Calu3 (cell line): Measurements from ENCODE around the gene NPBWR2. TPM values are rescaled to one million over a fixed set of nuclear protein-coding genes. Genes with fewer than 3 reads are reported as not detected.

Source experiments
- BruUV-seq: library from RNA; stranded (reverse); fragments of 400-500 nt; replicated peaks from 2 replicates; lab custom pipeline; 2021; lab: Mats Ljungman, UMichigan
- CTCF ChIA-PET: fragments of 300-600 bp; sonication (Branson Sonifier 250); formaldehyde crosslinking; loops from one replicate; lab custom pipeline; 2022; ENCODE audit warnings: antibody characterized with exemption; lab: Charles Lee
- DNase-seq: peaks from one replicate; pipeline ENCODE4 v3.0.0; 2022
- H3K27ac Mint-ChIP-seq: one replicate; pipeline ENCODE4 v1.8.0; 2022; ENCODE audit warnings: mixed read lengths; ENCODE audit not compliant: unreplicated experiment
- H3K27me3 Mint-ChIP-seq: one replicate; pipeline ENCODE4 v1.8.0; 2022; ENCODE audit warnings: mixed read lengths; ENCODE audit not compliant: unreplicated experiment
- H3K36me3 Mint-ChIP-seq: one replicate; pipeline ENCODE4 v1.8.0; 2022; ENCODE audit warnings: mild to moderate bottlenecking, moderate library complexity, mixed read lengths; ENCODE audit not compliant: insufficient read depth, unreplicated experiment
- H3K4me1 Mint-ChIP-seq: one replicate; pipeline ENCODE4 v1.8.0; 2022; ENCODE audit warnings: mild to moderate bottlenecking, low read depth, mixed read lengths; ENCODE audit not compliant: unreplicated experiment
- H3K4me3 Mint-ChIP-seq: one replicate; pipeline ENCODE4 v1.8.0; 2022; ENCODE audit warnings: mild to moderate bottlenecking, low read depth, moderate library complexity, mixed read lengths; ENCODE audit not compliant: unreplicated experiment
- H3K9me3 Mint-ChIP-seq: one replicate; pipeline ENCODE4 v1.8.0; 2022; ENCODE audit warnings: low read depth, mixed read lengths; ENCODE audit not compliant: unreplicated experiment
- intact Hi-C: fragments of 100-400 bp; cut with micrococcal nuclease; formaldehyde crosslinking; loops from one replicate; pipeline ENCODE4 v1.10.0; 2022; ENCODE audit not compliant: unreplicated experiment
- total RNA-seq: library from RNA; stranded (reverse); gene quantifications from 2 replicates; pipeline ENCODE4 v1.2.3, GENCODE V29; 2022
- TF ChIP-seq, protein P1 (sequence below): fragments of 200-600 bp; IDR thresholded peaks from one replicate; pipeline ENCODE4 v1.8.0; 2022; ENCODE audit warnings: antibody characterized with exemption; ENCODE audit not compliant: unreplicated experiment

The NPBWR2 gene
- total RNA-seq, 1 experiment from 2014 or later: not detected

DNA sequence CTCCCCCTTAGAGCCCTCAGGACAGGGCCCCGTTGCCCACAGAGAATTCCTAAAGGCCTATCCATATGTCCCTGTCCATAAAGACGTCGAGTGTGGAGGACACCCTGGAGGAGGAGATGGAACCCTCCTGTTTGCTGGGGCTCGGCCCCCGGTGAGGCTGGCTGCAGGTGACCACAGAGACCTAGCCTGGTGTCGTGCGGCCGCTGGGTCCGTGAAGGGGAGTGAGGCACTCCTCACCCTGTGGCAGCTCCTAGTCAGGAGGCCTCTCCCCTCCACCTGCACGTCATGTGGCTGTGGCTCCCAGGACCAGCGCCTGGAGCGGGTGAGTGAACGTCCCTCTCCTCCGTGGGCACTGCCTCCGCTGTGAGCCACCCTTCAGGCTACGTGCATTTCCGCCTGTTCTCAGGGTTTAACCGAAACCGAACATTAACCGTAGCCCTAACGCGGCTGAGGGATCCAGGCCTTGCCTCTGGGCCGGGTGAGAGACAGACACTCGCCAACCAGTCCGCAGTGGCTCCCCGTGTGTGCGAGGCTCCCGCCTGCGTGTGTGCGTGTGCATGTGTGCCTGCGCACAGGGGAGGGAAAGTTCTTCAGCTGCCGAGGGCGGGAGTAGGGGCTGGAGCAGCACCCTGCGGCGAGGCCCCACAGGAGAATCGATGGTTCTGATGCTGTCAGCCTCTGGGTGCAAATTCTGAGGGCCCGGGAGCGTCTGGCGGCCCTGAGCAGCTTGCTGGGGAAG is 50.3 kb downstream of the NPBWR2 start:
- CTCF ChIA-PET: interaction anchor here (0.6 to 2.7 kb wide), 3 partner anchors 18 to 487 kb away, joined by 3 to 13 read pairs (median 7); partner anchors contain the start of gene PRPF6
- H3K27me3 Mint-ChIP-seq: peaks cover 40% of the 10 kb centered on the region
- H3K27ac Mint-ChIP-seq: no peak overlapping the region
- H3K9me3 Mint-ChIP-seq: no peaks in the 10 kb centered on the region
- H3K4me3 Mint-ChIP-seq: no peak overlapping the region
- BruUV-seq: no TSS peak
- intact Hi-C loops: loop anchor here (10.0 kb wide), 1 partner anchor 162 kb away; the partner anchor contains the start of gene DNAJC5
- H3K36me3 Mint-ChIP-seq: peaks cover 2% of the 10 kb centered on the region
- TF ChIP-seq, protein P1, sequence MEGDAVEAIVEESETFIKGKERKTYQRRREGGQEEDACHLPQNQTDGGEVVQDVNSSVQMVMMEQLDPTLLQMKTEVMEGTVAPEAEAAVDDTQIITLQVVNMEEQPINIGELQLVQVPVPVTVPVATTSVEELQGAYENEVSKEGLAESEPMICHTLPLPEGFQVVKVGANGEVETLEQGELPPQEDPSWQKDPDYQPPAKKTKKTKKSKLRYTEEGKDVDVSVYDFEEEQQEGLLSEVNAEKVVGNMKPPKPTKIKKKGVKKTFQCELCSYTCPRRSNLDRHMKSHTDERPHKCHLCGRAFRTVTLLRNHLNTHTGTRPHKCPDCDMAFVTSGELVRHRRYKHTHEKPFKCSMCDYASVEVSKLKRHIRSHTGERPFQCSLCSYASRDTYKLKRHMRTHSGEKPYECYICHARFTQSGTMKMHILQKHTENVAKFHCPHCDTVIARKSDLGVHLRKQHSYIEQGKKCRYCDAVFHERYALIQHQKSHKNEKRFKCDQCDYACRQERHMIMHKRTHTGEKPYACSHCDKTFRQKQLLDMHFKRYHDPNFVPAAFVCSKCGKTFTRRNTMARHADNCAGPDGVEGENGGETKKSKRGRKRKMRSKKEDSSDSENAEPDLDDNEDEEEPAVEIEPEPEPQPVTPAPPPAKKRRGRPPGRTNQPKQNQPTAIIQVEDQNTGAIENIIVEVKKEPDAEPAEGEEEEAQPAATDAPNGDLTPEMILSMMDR: no peak
- H3K4me1 Mint-ChIP-seq: peaks cover 19% of the 10 kb centered on the region
- DNase-seq: no peak

DNA sequence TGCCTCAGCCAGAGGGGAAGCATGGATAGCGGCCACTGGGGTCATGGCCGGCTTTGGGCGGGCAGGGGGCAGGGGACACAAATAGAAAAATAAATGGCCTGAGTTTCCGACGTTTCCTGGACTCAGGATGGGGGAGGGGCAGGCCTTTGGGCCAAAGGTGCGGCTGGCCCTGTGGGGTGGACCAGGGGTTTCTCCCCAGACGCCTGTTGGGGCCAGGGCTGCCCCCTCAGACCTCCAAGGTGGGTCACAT is 50.8 kb downstream of the NPBWR2 start:
- no peak for DNase-seq
- Mint-ChIP-seq H3K36me3 (no peaks in the 10 kb centered on the region), H3K27ac (no peak overlapping the region), H3K4me1 (peaks cover 19% of the 10 kb centered on the region), H3K9me3 (no peaks in the 10 kb centered on the region), H3K27me3 (peaks cover 45% of the 10 kb centered on the region), H3K4me3 (no peak overlapping the region)
- TF ChIP-seq, protein P1: no peak
- intact Hi-C loops: loop anchor here (10.0 kb wide), 1 partner anchor 162 kb away; the partner anchor contains the start of gene DNAJC5
- CTCF ChIA-PET: interaction anchor here (2.7 kb wide), 1 partner anchor 18 kb away, joined by 13 read pairs; no protein-coding TSS in a partner anchor
- no TSS peak for BruUV-seq

DNA sequence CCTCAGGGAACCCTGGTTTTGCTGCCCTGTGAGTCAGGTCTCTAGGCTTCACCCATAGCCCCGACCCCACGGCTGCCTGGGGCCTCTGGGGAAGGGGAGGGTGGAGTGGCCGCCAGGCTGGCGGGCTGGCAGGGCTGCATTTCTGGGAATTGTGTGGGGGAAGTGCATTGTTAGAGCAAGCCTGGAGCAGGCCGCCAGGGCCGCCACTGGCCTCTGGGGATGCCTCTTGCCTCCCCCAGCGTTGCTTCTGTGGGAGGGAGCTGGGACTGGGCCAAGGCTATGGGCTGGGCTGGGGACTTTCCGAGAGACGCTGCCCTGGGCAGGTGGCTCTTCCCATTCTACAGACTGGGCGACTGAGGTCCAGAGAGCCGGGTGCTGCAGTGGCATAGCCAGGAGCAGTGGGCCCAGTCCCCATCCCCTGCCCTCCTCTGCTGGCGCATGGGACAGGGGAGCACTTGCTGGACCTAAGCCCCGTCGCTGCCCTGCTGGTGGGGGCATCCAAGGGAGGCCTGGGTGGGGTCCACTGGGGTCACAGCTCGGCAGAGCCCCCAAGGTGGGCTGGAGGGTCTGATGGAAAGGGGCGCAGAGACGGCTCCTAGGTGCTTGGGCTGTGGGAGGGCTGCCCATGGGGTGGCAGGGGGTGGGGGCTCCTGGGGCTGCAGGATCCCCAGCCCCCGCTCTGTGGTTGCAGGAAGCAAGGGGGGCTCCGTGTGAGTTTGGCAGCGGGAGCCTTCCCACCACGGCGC is 51.3 kb downstream of the NPBWR2 start:
- Mint-ChIP-seq H3K27ac (no peak overlapping the region), H3K36me3 (no peaks in the 10 kb centered on the region), H3K4me3 (no peak overlapping the region), H3K9me3 (no peaks in the 10 kb centered on the region), H3K4me1 (peaks cover 19% of the 10 kb centered on the region), H3K27me3 (peaks cover 50% of the 10 kb centered on the region)
- CTCF ChIA-PET: interaction anchor here (2.7 kb wide), 1 partner anchor 17 kb away, joined by 13 read pairs; no protein-coding TSS in a partner anchor
- DNase-seq: peak; percentile 41
- TF ChIP-seq, protein P1: no peak
- BruUV-seq: no TSS peak
- intact Hi-C loops: loop anchor here (10.0 kb wide), 1 partner anchor 161 kb away; the partner anchor contains the start of gene DNAJC5

DNA sequence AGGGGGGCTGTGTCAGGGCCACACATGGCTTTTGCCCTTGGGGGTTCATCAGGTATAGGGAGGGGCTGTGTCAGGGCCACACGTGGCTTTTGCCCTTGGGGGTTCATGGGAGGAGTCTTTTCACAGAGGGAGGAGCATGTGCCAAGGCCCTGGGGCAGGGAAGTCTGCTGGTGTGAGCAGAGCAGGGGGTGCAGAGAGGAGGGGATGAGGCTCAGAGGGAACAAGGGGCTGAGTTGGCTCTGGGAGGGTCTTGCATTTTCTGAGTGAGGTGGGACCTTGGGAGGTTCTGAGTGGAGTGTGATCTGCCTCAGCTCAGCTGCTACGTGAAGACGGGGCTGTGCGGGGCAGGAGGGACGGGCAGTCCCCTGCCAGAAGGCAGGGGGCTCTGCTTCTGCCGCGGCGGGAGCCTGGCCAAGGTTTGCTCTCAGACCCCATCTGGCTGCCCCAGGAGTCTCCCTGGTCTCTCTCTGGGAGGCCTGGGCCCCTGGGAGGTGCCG is 51.9 kb downstream of the NPBWR2 start:
- intact Hi-C loops: loop anchor here (10.0 kb wide), 1 partner anchor 161 kb away; the partner anchor contains the start of gene DNAJC5
- no peak overlapping the region for H3K27ac Mint-ChIP-seq

More for the DNA sequence above, 51.9 kb downstream of the NPBWR2 start:
- no peaks in the 10 kb centered on the region for H3K36me3 Mint-ChIP-seq
- H3K9me3 Mint-ChIP-seq: no peaks in the 10 kb centered on the region
- peaks cover 56% of the 10 kb centered on the region for H3K27me3 Mint-ChIP-seq
- DNase-seq: no peak
- H3K4me1 Mint-ChIP-seq: peaks cover 19% of the 10 kb centered on the region
- CTCF ChIA-PET: interaction anchor here (1.0 to 2.7 kb wide), 3 partner anchors 10 to 43 kb away, joined by 3 to 13 read pairs (median 5); no protein-coding TSS in a partner anchor
- BruUV-seq: no TSS peak
- TF ChIP-seq, protein P1: no peak
- H3K4me3 Mint-ChIP-seq: no peak overlapping the region
